Pons (tissue), 1 donor: Measurements from ENCODE around the gene STX18.

Experiments used
- DNase-seq: peaks from one replicate; pipeline ENCODE4 v3.0.0-alpha.2; 2016; ENCODE audit warnings: low spot score

Gene STX18

GRCh38 chr4:4418676-4419390 is 123.0 kb downstream of the STX18 start:
- DNase-seq = no peak

GRCh38 chr4:4417886-4418285 is 124.0 kb downstream of the STX18 start:
- no peak for DNase-seq

- no peak for DNase-seq
Measured at GRCh38 chr4:4416981-4417380, 124.9 kb downstream of the STX18 start.

- DNase-seq = no peak
Measured at GRCh38 chr4:4415806-4416805, 125.7 kb downstream of the STX18 start.

GRCh38 chr4:4415107-4415805 is 126.6 kb downstream of the STX18 start:
- no peak for DNase-seq

- DNase-seq = no peak
Measured at GRCh38 chr4:4413806-4414205, 128.0 kb downstream of the STX18 start.

- DNase-seq = no peak
Measured at GRCh38 chr4:4413373-4413725, 128.5 kb downstream of the STX18 start.

- DNase-seq = no peak
Measured at GRCh38 chr4:4412641-4413372, 129.0 kb downstream of the STX18 start.

GRCh38 chr4:4411906-4412305 is 129.9 kb downstream of the STX18 start:
- DNase-seq = no peak

GRCh38 chr4:4410271-4410670 is 131.6 kb downstream of the STX18 start:
- no peak for DNase-seq

- no peak for DNase-seq
Measured at GRCh38 chr4:4409416-4410115, 132.3 kb downstream of the STX18 start.

GRCh38 chr4:4408576-4409335 is 133.1 kb downstream of the STX18 start:
- DNase-seq = no peak

GRCh38 chr4:4408132-4408523 is 133.7 kb downstream of the STX18 start:
- DNase-seq = no peak

- DNase-seq = no peak
Measured at GRCh38 chr4:4407299-4408131, 134.3 kb downstream of the STX18 start.

- DNase-seq = no peak
Measured at GRCh38 chr4:4406455-4407298, 135.2 kb downstream of the STX18 start.

GRCh38 chr4:4405358-4405962 is 136.4 kb downstream of the STX18 start:
- DNase-seq = no peak

- DNase-seq = no peak
Measured at GRCh38 chr4:4402966-4403365, 138.9 kb downstream of the STX18 start.

- no peak for DNase-seq
Measured at GRCh38 chr4:4401036-4401435, 140.8 kb downstream of the STX18 start.
